NCI-H1694 (cell line): Measurements from ENCODE around the gene MAPK12.
A peak's percentile ranks its signal among the peaks of the same experiment; 100 is the strongest.

Experiments used
- DNase-seq: peaks from one replicate; lab custom pipeline; 2025; lab: John Stamatoyannopoulos, UW

The MAPK12 gene

DNA sequence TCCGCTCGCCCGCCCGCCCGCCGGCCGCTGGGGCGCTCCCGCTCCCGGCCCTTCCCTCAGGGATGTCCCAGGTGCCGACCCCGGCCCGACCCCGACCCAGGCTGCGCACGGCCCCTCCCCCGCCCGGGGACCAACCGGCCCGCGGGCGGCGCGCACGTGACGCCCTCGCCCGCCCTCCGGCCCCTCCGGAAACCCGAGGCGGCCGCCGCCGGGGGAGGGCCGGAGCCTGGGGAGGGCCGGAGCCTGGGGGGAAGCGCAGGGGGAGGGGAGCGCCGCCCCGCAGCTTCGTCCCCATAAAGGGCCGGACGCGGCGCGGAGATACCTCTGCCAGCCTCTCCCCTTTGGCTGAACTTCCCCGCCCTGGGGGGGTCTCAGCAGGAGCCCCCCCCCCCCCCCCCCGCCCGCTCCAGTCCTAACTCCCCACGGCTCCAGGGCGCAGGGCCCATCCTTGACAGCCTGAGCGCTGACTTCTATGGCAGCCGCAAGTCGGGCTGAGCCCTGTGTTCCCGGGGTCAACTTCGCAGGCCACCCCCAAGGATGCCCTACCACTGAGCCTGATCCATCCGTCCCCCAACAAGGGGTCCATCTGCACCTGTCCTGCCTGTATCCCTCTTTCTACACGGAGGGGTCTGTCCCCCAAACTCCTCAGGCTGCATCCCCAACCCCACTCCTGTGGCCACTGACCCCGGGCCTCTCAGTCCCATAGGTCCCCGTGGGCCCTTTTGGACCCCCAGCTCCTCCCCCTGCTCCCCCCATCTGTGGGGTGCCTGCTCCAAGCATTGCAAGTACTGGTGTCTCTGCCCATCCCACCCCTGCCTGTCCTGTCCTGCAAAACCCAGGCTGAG is at the start of gene MAPK12:
Gene MAPK12 (minus strand): TSS at position 69 of the 845 bp plus-strand sequence. CDS start 174 bp downstream, outside the sequence.
- no peak for DNase-seq

DNA sequence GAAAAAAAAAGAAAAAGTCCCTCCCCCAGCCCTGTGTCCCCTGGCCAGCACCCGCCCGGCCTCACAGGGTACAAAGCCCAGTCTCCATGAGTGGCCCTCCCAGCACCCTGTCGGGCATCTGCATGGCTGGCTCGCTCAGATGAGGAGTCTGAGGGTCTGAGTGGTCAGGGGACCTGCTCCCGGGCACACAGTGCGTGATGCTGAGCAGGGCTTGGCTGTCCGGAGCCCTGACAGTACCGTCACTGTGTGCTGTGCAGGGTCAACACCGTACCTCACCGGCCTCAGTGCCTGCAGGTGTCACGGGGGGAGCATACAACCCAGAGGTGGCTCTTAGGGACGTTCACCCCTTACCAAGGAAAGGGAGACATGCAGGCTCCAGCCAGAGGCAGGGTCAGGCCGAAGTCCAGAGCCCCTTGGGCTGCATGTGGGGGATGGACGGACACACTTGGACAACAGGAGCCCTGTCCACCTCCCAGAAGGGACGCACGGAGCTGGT is 49.5 kb upstream of the MAPK12 start:
- no peak for DNase-seq

DNA sequence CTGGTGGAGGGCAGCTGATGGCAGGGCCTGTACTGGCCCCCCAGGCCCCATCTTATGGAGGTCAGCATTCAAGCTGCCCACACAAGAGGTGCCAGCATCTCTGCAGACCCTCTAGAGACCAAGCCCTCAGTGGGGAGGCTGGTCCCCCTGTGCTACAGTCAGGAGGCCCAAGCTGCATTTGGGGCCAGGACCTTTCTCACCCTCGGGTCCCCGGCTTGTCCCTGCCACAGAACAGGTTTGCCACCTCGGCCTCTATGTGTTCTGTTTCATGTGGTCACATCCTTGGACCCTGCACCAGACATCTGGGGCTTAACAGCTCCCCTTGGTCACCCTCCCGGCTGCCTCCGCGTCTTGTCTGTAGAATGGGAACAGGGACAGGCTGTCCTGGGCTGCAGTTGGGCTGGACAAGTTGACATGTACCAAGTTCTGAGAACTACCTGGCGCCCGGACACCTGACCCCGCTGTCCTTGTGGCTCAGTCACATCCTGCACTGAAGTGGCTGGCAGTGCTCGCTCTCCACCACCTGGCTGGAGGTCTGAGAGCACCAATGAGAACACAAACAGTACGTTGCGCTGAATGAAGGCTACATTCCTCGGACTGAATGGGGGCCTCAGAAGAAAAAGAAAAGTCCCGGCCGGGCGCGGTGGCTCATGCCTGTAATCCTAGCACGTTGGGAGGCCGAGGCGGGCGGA is 48.7 kb upstream of the MAPK12 start:
- no peak for DNase-seq

DNA sequence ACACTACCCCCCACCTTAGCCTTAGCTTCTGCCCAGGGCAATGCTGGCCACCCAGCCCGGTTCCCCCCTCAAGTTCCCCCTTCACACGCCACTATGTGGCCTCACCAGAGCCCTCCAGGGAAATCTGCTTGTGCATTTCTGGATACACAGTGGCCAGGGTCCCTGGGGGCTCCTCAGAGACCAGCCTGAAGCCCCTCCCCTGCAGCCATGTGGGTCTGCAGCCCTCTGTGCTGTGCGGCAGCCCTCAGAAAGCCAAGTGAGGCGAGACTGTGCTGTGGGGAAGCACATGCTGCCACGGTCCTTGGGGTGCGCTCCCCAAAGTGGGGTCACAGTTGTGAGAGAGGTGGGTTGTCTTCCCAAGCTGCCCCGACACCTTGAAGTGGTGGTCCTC is 48.1 kb upstream of the MAPK12 start:
- DNase-seq = no peak

DNA sequence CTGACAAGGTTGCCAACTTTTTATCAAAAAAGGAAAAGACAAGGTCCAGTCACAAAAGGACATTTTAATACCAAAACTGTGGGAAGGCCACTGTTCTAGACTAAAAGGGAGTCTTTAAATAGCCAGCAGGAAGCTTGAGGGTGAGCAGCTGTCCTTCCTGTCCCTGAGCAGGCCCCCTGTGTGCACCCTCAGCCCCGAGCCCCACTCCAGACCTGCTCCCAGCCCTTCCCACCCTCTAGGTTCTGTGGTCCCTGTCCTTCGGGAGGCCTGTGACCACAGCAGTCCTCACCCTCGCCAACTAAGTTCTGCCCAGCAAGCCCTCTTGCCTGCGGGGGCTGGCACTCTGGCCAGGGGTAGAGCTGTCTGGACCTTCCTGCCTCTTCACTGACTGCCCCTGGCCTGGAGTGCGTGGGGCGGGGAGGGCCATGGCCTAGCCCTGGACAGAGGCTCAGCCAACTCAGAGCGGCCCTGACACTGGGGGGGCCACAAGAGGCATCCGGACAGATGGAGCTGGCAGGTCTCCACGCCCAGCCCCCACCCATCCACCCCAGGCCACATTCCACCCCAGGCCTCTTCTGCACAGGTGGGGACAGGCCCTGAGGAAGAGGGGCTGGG is 47.6 kb upstream of the MAPK12 start:
- no peak for DNase-seq

DNA sequence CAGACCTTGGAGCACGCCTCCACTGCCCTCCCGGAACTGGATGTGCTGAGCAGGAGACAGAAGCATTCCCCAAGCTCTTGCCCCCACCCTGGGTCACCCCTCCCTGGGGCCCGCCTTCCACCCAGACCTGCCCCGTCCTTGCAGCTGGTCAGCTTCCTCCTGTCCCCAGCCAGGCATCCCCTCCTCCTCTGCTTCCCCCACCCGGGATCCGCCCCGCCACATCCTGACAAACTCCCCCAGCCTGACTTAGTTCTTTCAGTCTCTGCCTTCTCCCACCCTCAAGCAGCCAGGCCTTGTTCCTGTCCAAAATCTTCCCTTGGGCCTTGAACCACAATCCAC is 47.1 kb upstream of the MAPK12 start:
- DNase-seq = no peak

DNA sequence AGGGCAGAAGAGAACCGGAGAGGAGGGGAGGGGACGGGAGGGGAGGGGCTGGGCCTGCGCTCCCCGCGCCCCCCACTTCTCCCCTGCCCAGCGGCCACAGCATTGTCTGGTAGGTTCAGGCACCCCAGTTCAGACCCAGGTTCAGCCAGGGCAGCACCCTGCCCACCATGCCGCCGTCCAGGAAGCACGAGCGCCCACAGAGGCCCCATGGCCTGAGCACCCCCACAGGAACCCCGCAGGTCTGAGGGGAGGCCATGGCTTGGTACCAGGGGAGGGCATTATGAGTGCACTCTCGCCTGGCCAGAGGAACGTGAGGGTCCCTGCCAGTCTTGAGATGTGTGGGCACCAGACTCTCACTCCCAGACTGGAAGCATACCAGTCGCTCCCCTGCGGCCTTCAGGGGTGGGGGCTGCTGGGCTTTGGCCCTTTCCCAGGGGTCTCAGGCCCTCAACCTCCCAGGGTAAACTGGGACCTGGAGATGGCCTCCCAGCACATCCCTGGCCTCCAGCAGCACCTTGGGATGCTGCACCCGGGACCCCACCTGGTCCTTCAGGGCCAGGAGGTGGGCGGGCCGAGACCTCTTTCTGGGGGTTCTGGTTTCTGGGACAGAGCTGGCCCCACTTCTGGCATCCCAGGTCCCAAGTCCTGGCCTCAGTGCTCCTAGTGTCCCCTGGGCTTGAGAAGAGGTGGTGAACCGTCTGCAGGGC is 46.6 kb upstream of the MAPK12 start:
- no peak for DNase-seq

DNA sequence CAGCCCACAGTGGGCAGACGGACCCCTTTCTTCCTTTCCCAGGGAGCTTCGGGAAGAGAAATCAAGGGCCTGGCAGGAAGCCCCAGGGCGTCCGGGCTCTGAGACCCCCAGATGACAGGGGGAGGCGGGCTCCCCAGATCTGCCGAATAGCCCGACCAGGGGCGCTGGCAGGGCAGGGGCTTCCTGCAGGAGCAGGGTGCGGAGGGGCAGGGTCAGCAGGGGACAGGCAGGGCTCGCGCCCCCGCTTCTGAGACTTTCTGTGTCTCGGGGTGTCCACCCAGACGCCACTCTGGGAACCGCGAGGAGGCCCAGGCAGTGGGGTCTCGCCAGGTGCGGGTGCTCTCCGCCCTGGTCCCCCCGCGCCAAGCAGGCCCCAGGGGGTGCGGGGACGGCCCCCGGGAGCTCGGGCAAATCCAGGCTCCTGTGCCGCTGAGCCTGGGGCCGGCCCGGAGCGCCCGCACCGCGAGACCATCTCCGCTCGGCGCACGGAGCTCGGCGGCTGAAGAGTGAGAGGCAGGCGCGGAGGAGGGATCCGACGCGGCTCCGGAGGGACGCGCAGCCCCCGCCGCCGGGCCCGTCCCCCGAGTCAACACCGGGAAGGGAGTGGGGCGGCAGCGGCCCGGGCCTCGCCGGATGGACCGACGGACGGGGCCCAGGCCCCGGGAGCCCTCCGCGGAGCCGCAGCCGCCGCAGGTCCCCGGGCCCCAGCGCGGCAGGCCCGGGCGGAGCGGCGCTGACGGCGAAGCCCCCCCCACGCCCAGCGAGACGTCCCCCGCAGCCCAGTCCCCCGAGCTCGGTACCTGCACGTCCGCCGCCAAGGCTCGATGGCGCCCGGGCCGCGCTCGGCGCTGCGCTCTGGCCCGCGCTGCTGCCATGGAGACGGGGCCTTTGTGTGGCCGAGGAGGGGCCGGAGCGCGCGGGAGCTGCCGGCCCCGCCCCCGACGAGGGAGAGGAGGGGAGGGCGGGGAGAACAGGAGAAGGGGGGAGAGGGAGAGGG is 45.6 kb upstream of the MAPK12 start, which contains the start of gene PLXNB2:
Gene PLXNB2 (minus strand): TSS at position 894 of the 997 bp plus-strand sequence. CDS start 17,062 bp downstream, outside the sequence.
- DNase-seq = peak; percentile 47

DNA sequence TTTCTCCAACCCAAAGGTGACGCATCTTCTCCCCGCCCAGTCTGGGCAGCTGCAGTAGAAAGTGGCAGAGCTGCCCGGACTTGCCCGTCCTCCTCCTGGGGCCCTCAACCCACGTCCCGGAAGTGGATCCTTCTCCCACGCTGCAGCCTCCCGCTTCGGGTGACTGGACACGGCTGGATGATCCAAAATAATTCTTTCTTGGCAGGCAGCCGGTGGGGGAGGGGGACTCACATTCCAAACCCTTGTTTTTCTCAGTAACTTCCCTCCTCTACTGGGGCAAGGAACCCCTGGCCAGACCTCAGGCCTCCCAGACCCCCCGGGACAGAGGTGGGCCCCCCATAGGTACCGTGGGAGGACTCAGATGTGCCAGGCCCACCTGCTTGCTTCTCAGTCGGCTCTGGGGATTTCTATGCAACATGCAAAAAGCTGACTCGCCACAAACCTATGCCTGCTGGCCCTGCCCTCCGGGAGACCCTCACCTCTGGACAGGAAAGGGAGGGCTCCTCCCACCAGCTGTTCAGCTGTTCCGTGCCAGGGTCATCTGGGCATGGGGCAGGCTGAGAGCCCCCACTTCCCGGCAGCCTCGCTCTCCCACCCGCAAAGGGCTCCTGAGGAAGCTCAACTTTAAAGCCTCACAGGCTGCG is 44.6 kb upstream of the MAPK12 start:
- DNase-seq = peak; percentile 89

DNA sequence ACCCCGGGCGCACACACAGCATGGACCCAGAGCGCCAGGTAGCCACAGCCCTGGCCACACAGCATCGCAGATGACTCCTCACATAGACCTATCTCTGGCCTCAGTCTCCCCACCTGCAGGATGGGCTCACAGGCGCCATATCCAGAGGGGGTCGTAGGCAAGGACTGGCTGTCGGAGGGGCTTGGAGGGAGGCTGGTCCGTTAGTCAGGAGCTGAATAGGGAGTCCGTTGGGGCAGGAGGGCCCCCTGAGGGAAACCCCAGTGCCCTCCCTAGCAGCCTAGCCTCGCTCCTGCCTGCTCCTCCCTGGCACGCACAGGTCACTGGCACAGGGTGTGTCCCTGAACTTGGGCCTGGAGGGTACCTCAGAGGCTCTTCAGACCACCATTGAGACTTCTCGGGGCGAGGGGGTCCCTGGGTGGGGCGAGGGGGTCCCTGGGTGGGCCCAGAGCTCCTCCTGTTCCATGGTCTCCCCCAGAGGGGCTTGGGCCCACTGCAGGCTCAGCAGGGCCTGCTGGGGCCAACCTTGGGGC is 44.0 kb upstream of the MAPK12 start:
- DNase-seq = peak; percentile 77

DNA sequence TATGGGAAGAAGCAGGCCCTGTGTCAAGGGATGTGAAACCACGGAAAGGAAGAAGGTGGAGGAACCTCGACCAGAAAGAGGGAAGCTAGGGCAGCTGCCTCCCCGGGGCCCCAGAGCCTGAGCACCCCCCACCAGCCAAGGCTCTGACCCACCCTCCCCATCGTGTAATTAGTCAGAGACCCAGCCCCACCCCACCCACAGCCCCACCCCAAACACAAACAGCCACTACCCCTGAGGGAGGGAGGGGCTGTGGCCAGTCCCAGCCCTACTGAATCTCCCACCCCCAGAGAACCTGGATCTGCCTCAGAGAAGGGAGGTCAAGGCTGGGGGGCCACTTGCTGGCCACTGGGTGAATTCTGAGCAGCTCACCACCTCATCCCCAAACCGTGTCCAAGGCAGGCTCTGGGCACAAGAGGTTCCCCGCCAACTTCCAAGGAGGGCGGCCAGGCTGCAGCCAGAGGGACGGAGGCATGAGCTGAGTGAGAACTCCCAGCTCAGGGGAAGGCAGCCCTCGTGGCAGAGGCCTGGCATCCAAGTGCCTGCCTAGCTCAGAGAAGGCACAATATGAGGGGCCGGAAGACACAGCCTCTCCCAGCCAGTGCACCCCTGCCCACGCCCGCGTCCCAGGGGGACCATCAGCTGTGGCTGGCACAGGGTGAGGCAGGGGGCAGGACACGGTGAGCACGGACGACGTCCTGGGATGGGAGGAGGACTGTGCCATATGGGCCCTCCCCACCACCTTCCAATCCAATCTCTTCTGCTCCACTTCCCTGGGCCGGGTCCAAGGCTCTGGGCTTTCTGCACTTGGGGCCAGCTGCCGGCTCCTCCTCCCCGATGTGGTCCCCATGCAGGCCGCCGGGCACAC is 43.3 kb upstream of the MAPK12 start:
- DNase-seq = peak; percentile 83

DNA sequence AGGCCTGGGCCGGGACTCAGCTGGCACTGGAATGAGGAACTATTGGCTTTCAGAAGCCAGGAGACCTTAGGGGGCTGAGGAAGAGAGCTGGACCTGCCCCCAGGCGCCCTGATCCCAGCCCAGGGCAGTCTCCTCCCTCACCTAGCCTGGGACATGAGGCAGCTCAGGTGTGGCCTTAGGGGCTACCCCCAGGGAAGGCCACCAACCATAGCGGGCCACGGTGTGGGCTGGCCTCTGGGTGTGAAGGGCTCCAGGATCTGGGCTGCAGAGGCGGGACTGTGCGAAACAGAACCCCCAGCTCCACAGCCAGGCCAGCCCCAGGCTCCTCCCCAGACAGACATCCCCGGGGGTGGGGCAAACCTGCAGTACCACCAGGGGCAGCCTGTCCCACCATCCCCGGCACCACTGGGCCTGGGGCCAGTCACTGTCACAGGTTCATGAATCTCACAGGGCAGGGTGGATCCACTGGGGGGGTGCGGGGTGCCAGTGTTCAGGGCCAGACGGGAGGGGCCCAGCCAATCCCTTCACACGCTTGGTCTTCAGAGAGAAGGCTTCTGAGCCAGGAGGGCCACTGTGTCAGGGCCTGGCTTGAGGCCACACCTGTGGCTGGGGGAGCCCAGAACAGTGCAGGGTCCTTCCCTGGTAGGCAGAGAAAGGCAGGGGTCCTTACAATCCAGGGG is 42.5 kb upstream of the MAPK12 start:
- DNase-seq = no peak

DNA sequence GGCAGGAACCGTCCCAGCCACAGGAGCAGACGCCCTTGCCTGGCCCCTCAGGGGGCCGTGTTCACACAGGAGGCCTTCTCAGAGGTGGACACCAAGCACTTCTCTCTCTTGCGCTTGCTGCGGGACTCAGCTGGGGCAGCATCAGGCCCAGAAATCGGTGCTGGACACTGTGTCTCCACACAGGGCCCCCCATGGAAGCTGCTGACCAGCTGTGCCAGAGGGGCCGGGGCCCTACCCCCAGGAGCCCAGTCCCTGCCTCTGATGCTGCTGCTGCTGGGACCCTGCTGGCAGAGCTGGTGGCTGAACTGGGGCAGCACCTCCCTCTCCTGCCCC is 42.0 kb upstream of the MAPK12 start:
- no peak for DNase-seq

DNA sequence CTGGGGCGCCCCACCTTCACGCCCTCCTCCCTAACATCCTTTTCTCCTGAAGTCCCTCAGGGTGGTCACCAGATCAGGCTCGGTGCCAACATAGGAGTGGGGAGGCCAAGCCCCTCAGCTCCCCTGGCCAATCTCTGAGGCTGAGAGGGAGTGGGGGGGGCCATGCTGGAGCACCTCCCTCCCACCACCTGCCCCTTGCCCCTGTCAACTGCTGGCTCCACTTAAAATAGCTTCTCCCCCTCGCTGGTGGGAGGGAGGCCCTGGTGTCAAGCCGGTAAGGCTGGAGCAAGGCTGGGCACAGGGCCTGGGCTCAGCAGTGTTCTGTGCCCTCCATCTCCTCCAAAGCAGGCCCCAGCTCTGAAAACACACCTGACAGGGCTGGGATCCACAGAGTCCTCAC is 41.1 kb upstream of the MAPK12 start:
- no peak for DNase-seq

DNA sequence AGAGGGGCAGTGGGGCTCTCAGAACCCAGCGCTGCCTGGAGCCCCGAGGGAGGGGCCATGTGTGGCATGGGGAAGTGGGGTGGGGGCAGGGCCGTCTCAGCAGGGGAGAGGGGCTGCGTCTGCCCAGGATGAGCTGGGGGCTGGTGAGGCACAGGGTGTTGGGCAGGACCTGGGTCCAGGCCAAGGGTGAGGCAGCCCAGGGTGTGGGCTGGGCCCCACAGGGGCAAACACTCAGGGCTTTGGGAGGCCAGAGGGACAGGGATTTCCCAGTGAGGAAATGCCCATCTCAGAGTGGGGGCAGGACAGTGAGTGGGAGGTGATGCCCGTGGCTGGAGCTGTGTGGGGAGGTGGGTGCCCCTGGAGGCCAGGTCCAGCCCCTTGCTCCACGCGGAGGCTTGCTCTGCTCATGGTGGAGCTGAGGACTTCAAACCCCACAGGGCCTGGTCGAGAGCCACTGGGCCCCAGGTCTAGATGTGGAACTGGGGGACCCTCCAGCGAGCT is 40.6 kb upstream of the MAPK12 start:
- no peak for DNase-seq

DNA sequence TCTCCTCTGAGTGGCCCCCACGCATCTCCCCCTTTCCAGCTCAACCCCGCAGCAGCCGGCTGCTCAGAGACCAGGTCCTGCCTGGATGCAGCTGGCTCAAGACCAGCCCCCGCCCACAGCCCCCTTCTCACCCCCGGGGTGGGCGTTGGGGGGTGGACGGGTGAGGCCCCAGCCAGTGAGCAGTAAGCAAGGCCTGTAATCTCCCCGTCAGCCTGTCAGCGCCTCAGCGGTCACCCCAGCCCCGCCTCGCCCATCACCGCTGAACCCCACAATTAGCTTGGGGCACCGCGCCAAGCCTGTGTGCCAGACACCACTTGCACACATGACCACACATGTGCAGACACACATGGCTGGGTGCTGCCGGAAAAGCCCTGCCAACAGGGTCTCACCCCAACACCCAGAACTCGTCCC is 40.1 kb upstream of the MAPK12 start:
- DNase-seq = no peak

DNA sequence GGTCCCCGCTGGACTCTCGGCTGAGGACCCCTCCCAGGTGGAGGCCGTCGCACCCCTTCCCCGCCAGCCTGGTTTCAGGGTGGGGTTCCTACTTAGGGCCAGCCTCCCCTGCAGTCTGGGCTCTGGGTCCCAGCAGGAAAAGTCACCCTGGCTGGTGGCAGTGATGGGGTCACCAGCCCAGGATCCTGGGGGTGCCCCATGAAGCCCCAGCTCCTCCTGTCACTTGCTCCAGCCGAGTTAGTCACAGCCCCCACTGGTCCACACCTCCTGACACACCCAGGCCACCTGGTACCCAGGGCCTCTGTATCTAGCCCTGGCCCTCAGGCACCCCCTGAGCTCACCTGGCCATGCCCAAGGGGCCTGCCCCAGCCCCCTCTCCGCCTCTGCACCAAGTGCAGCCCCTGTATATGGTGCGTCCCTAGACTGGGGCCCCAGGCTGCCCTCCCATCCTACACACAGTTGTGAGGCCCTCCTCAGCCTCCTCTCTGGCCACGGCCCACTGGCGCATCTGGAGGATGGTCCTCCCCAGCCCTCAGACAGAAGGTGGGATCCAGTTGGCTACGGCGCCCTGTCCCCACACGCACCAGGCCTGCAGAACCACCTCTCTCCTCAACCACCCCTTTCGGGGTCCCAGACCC is 39.3 kb upstream of the MAPK12 start:
- DNase-seq = no peak
